Ammon's horn (tissue), 1 donor: ENCODE data around the gene PVALB.
"Not testable (repeated sequence)": the region's sequence is repeated elsewhere in the genome, so short reads cannot be mapped to it uniquely, and the experiment has no call there.

Source experiments
- DNase-seq: peaks from one replicate; pipeline ENCODE4 v3.0.0-alpha.2; 2016; ENCODE audit warnings: low spot score

Gene PVALB

DNA sequence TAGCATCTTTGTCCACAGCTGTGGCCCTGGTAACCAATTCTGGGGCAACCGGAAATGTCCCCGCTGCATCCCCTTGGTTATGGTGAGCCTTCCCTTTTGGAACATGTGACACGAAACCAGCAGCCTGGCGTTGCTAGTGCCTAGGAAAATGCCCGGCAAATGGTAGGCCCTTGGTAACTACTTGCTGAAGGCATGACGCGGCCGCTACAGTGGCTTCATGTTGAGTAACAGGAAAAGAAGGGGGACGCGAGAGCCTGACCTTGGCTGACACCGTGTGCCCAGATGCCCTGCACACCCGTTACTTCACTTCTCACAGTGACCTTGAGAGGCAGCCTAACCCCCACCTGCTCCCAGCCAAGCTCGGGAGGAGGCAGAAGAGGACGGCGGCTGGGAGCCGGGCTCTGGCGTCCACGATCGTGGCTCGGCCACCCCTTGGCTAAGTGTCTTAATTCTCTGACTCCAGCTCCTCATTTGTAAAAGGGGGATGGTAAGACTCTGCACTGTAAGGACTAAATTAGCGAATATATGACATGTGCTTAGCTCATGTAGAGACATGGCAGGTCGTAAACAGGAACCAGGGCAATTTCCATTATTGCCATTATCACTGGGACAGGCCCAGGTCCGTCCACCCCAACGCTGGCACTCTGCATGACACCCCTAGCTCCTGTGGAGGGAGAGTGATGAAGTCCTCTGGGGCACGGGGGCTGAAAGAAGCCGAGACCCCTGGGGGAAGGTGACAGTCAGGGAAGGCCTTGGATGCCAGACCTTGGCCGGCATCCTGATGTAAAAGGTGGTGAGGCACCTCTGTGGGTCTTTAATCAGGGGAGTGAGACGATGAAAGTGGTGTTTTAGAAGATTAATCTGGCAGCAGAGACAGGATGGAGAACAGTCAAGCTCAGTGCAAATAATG is 59.8 kb downstream of the PVALB start:
- DNase-seq: no peak

DNA sequence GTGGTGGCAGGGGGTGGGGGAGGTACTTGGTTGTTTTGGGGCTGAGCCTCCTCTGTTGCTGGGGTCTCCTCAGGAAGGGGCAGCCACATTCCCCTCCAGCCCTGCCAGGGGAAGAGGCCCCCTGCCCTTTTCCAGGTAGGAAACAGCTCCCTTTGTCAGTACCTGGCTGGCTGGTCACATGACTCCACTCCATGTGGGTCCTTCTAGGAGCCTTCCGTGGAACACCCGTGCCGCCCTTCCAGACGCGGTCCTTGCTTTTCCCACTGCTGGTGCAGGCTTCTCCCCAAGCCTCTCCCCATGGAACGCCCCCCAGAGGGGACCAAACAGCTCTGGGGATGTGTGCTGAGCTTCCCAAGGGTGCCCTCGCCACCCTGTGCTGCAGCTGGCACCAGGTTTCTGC is 60.8 kb downstream of the PVALB start:
- DNase-seq: no peak

DNA sequence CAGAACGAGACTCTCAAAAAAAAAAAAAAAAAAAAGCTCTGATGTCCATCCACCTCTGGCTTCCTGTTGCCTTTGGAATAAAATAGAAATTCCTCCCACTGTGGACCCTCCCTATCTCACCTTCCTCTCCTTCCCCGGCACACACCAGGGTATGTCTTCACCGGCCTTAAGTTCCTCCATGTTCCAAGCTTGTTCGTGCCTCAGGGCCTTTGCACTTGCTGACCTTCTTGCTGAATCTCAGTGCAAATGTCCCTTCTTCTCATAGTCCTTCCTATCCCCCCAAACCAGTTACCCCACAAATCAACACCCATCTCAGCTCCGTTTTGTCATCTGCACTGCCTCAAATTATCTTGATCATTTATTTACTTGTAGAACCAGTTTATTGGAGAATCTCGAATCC is 61.5 kb downstream of the PVALB start:
- no peak for DNase-seq

DNA sequence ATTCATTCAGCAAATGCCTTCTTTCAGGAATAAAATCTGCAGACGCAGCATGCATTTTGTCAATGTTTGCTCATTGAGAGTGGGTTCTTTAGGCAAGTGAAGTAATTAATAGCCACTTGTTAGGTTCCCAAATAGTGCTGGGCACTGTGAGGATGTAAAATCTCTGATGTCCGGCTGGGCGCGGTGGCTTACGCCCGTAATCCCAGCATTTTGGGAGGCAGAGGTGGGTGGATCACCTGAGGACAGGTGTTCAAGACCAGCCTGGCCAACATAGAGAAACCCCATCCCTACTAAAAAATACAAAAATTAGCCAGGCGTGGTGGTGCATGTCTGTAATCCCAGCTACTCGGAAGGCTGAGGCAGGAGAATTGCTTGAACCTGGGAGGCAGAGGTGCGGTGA is 62.0 kb downstream of the PVALB start:
- DNase-seq: not testable (repeated sequence)

DNA sequence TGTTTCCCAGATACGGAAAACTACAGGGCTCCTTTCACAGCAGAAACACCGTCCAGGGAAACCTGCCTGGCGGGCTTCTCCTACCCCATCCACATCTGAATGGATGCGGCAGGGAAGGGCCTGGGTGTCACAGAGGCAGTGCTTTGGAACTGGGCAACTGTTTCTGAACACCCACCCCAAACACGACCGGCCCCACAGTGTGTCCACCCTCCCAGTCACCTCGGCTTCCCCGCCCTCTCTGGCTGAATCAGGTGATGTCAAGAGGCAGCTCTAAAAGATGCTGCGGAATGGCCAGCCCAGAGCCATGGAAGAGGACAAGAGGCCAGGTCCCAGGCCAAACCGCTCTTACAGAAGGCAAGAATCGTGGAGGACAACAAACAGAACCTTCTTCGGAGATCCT is 62.9 kb downstream of the PVALB start:
- DNase-seq: no peak

DNA sequence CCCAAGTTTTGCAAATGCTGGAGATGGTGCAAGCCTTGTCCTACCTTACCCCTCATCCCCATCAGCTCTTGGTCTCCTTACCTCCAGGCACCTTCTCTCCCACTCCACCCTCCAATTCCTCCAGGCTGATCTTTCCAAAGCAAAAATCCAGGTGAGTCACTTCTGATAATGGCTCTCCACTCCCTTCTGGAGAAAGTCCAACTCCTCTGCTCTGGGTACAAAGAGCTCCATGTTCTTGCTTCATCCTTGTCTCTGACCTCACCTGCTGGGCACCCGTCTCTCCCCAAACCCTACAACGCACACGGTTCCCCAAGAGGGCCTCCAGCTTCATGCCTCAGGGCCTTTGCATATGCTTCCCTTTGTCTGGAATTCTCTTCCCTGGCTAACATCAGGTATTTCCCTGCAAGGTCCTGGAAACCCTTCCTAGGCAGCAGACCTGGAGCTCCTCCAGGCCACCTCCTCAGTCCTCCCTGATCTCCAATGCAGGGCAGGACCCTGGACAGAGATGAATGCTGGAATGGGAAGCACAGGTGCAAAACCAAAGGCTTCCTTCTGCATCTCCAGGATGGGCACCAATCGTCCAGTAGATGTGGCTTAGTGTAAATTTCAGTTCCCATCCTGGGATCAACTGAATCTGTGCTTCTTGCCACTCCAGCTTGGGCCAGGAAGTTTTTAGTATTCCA is 63.6 kb downstream of the PVALB start:
- no peak for DNase-seq
